Immature natural killer cell (primary cell): ENCODE data around the gene ROR2. TPM values are rescaled to one million over a fixed set of nuclear protein-coding genes. Genes with fewer than 3 reads are reported as not detected.

Experiments used
- DNase-seq, 3 donors: peaks; one replicate each; pipeline ENCODE4 v3.0.0; 2022; ENCODE audit warnings: mixed read lengths in 1 of 3
- H3K27ac Mint-ChIP-seq, 6 donors: one replicate each; pipeline ENCODE4 v1.8.0; 2020; ENCODE audit warnings: mixed read lengths in 6 of 6, mild to moderate bottlenecking in 5 of 6, inconsistent platforms in 4 of 6, moderate library complexity in 3 of 6
- H3K27me3 Mint-ChIP-seq, 3 donors: one replicate each; pipeline ENCODE4 v1.8.0; 2020 to 2021; ENCODE audit warnings: low read depth in 3 of 3, mild to moderate bottlenecking in 3 of 3, mixed read lengths in 3 of 3, moderate library complexity in 3 of 3, inconsistent platforms in 1 of 3
- H3K36me3 Mint-ChIP-seq, 3 donors: one replicate each; pipeline ENCODE4 v1.8.0; 2020; ENCODE audit warnings: mixed read lengths in 3 of 3, inconsistent platforms in 2 of 3, mild to moderate bottlenecking in 2 of 3
- H3K4me1 Mint-ChIP-seq, 2 donors: one replicate each; pipeline ENCODE4 v1.8.0; 2020; ENCODE audit warnings: inconsistent platforms in 2 of 2, mild to moderate bottlenecking in 2 of 2, mixed read lengths in 2 of 2, moderate library complexity in 1 of 2
- H3K4me3 Mint-ChIP-seq, 5 donors: one replicate each; pipeline ENCODE4 v1.8.0; 2020; ENCODE audit warnings: mild to moderate bottlenecking in 5 of 5, mixed read lengths in 5 of 5, inconsistent platforms in 3 of 5, moderate library complexity in 3 of 5
- H3K9me3 Mint-ChIP-seq, 6 donors: one replicate each; pipeline ENCODE4 v1.8.0; 2020; ENCODE audit warnings: mild to moderate bottlenecking in 6 of 6, mixed read lengths in 6 of 6, inconsistent platforms in 4 of 6, moderate library complexity in 3 of 6
- polyA plus RNA-seq, 3 donors: library from polyadenylated mRNA; unstranded; fragments of 300-500 nt; fragmentation: Illumina TruSeq; gene quantifications; one replicate each; pipeline ENCODE4 v1.2.3, GENCODE V29; 2021

Gene ROR2
- polyA plus RNA-seq, 3 donors from 2014 or later, result not detected

GRCh38 chr9:91781906-91782305 lies 168.1 kb downstream of the ROR2 start:
- no peaks in the 10 kb centered on the region for H3K4me1 Mint-ChIP-seq
- H3K36me3 Mint-ChIP-seq, result no peaks in the 10 kb centered on the region
- no peak overlapping the region for H3K27ac Mint-ChIP-seq
- H3K9me3 Mint-ChIP-seq, result no peaks in the 10 kb centered on the region
- H3K4me3 Mint-ChIP-seq, result no peak overlapping the region
- no peak for DNase-seq
- H3K27me3 Mint-ChIP-seq, result peaks cover 0 to 13% (median 5%) of the 10 kb centered on the region in 3 donors

- Mint-ChIP-seq H3K9me3 (no peaks in the 10 kb centered on the region), H3K27me3 (peaks cover 0 to 19% (median 5%) of the 10 kb centered on the region in 3 donors), H3K36me3 (no peaks in the 10 kb centered on the region), H3K27ac (no peak overlapping the region), H3K4me3 (no peak overlapping the region), H3K4me1 (no peaks in the 10 kb centered on the region)
- no peak for DNase-seq
These were observed 168.9 kb downstream of the ROR2 start for GRCh38 chr9:91781116-91781515.

- no peak for DNase-seq
- Mint-ChIP-seq H3K9me3 (no peaks in the 10 kb centered on the region), H3K27ac (no peak overlapping the region), H3K36me3 (no peaks in the 10 kb centered on the region), H3K27me3 (peaks cover 3 to 12% (median 4%) of the 10 kb centered on the region in 3 donors), H3K4me3 (no peak overlapping the region), H3K4me1 (no peaks in the 10 kb centered on the region)
These were observed 172.0 kb downstream of the ROR2 start for GRCh38 chr9:91778031-91778430.

GRCh38 chr9:91777292-91777830 lies 172.7 kb downstream of the ROR2 start:
- Mint-ChIP-seq H3K36me3 (no peaks in the 10 kb centered on the region), H3K27ac (no peak overlapping the region), H3K4me1 (no peaks in the 10 kb centered on the region), H3K4me3 (no peak overlapping the region), H3K9me3 (no peaks in the 10 kb centered on the region), H3K27me3 (peaks cover 3 to 9% (median 4%) of the 10 kb centered on the region in 3 donors)
- DNase-seq, result no peak

- Mint-ChIP-seq H3K4me3 (no peak overlapping the region), H3K27me3 (peaks cover 3 to 9% (median 4%) of the 10 kb centered on the region in 3 donors), H3K27ac (no peak overlapping the region), H3K36me3 (no peaks in the 10 kb centered on the region), H3K4me1 (no peaks in the 10 kb centered on the region), H3K9me3 (no peaks in the 10 kb centered on the region)
- DNase-seq, result no peak
These were observed 173.4 kb downstream of the ROR2 start for GRCh38 chr9:91776409-91777291.

- Mint-ChIP-seq H3K4me1 (no peaks in the 10 kb centered on the region), H3K27ac (no peak overlapping the region), H3K27me3 (peaks cover 2 to 9% (median 4%) of the 10 kb centered on the region in 3 donors), H3K4me3 (no peak overlapping the region), H3K36me3 (no peaks in the 10 kb centered on the region), H3K9me3 (no peaks in the 10 kb centered on the region)
- DNase-seq, result no peak
These were observed 174.4 kb downstream of the ROR2 start for GRCh38 chr9:91775708-91776028.

- no peak overlapping the region for H3K27ac Mint-ChIP-seq
- peak; percentile 40 to 56 (median 53) for DNase-seq
- H3K9me3 Mint-ChIP-seq, result no peaks in the 10 kb centered on the region
- H3K4me1 Mint-ChIP-seq, result no peaks in the 10 kb centered on the region
- no peaks in the 10 kb centered on the region for H3K36me3 Mint-ChIP-seq
- peaks cover 2 to 9% (median 4%) of the 10 kb centered on the region in 3 donors for H3K27me3 Mint-ChIP-seq
- H3K4me3 Mint-ChIP-seq, result no peak overlapping the region
These were observed 174.9 kb downstream of the ROR2 start for GRCh38 chr9:91775011-91775707.

GRCh38 chr9:91773156-91773555 lies 176.9 kb downstream of the ROR2 start:
- no peak overlapping the region for H3K4me3 Mint-ChIP-seq

GRCh38 chr9:91771864-91772263 lies 178.2 kb downstream of the ROR2 start:
- no peaks in the 10 kb centered on the region for H3K36me3 Mint-ChIP-seq
- H3K27me3 Mint-ChIP-seq, result peaks cover 2 to 9% (median 6%) of the 10 kb centered on the region in 3 donors
- H3K4me1 Mint-ChIP-seq, result no peaks in the 10 kb centered on the region
- peaks cover 0 to 2% (median 0%) of the 10 kb centered on the region in 6 donors for H3K9me3 Mint-ChIP-seq
- no peak for DNase-seq
- H3K4me3 Mint-ChIP-seq, result no peak overlapping the region
- H3K27ac Mint-ChIP-seq, result no peak overlapping the region

More at GRCh38 chr9:91773156-91773555, 176.9 kb downstream of the ROR2 start:
- no peaks in the 10 kb centered on the region for H3K36me3 Mint-ChIP-seq
- no peak overlapping the region for H3K27ac Mint-ChIP-seq
- H3K27me3 Mint-ChIP-seq, result peaks cover 2 to 9% (median 4%) of the 10 kb centered on the region in 3 donors
- DNase-seq, result no peak
- no peaks in the 10 kb centered on the region for H3K4me1 Mint-ChIP-seq
- no peaks in the 10 kb centered on the region for H3K9me3 Mint-ChIP-seq

GRCh38 chr9:91771027-91771426 lies 179.0 kb downstream of the ROR2 start:
- Mint-ChIP-seq H3K27ac (no peak overlapping the region), H3K9me3 (peaks cover 0 to 2% (median 0%) of the 10 kb centered on the region in 6 donors), H3K36me3 (no peaks in the 10 kb centered on the region), H3K27me3 (peaks cover 6 to 7% (median 6%) of the 10 kb centered on the region in 3 donors), H3K4me3 (no peak overlapping the region), H3K4me1 (no peaks in the 10 kb centered on the region)
- no peak for DNase-seq

GRCh38 chr9:91770229-91770628 lies 179.8 kb downstream of the ROR2 start:
- no peak for DNase-seq
- peaks cover 0 to 2% (median 0%) of the 10 kb centered on the region in 6 donors for H3K9me3 Mint-ChIP-seq
- H3K27me3 Mint-ChIP-seq, result peaks cover 6 to 12% (median 7%) of the 10 kb centered on the region in 3 donors
- no peaks in the 10 kb centered on the region for H3K36me3 Mint-ChIP-seq
- no peak overlapping the region for H3K27ac Mint-ChIP-seq
- no peaks in the 10 kb centered on the region for H3K4me1 Mint-ChIP-seq
- no peak overlapping the region for H3K4me3 Mint-ChIP-seq

GRCh38 chr9:91768977-91769916 lies 180.8 kb downstream of the ROR2 start:
- peaks cover 6 to 11% (median 9%) of the 10 kb centered on the region in 3 donors for H3K27me3 Mint-ChIP-seq
- H3K27ac Mint-ChIP-seq, result no peak overlapping the region

GRCh38 chr9:91768507-91768906 lies 181.5 kb downstream of the ROR2 start:
- H3K27me3 Mint-ChIP-seq, result peaks cover 5 to 11% (median 8%) of the 10 kb centered on the region in 3 donors
- no peak for DNase-seq
- peaks cover 0 to 2% (median 0%) of the 10 kb centered on the region in 6 donors for H3K9me3 Mint-ChIP-seq
- H3K27ac Mint-ChIP-seq, result no peak overlapping the region
- H3K4me1 Mint-ChIP-seq, result no peaks in the 10 kb centered on the region
- H3K36me3 Mint-ChIP-seq, result no peaks in the 10 kb centered on the region
- no peak overlapping the region for H3K4me3 Mint-ChIP-seq

More at GRCh38 chr9:91768977-91769916, 180.8 kb downstream of the ROR2 start:
- peaks cover 0 to 2% (median 0%) of the 10 kb centered on the region in 6 donors for H3K9me3 Mint-ChIP-seq
- no peaks in the 10 kb centered on the region for H3K4me1 Mint-ChIP-seq
- no peak for DNase-seq
- no peaks in the 10 kb centered on the region for H3K36me3 Mint-ChIP-seq
- H3K4me3 Mint-ChIP-seq, result no peak overlapping the region
